Left renal cortex interstitium (tissue), 4 donors: ENCODE data around the gene AP5S1. TPM values are rescaled to one million over a fixed set of nuclear protein-coding genes. Genes with fewer than 3 reads are reported as not detected.
"Not testable (repeated sequence)": the region's sequence is repeated elsewhere in the genome, so short reads cannot be mapped to it uniquely, and the experiment has no call there.

Experiments used
- DNase-seq, 4 donors: peaks; one replicate each; pipeline ENCODE4 v3.0.0-alpha.2; 2013; ENCODE audit warnings: low read depth in 4 of 4, low spot score in 2 of 4, missing footprints in 1 of 4
- polyA plus RNA-seq, 4 donors: library from polyadenylated mRNA; unstranded; fragments of 120-200 nt; gene quantifications; one replicate each; pipeline ENCODE4 v1.2.1, GENCODE V29; 2013; ENCODE audit not compliant: insufficient read length in 4 of 4

The AP5S1 gene
- polyA plus RNA-seq, 4 donors: 8.2 to 13.2 (median 11.7) TPM

GRCh38 chr20:3840201-3840600 is 19.9 kb downstream of the AP5S1 start:
- not testable (repeated sequence) for DNase-seq

GRCh38 chr20:3842348-3842930 is 22.1 kb downstream of the AP5S1 start:
- no peak for DNase-seq

GRCh38 chr20:3843490-3843889 is 23.1 kb downstream of the AP5S1 start:
- DNase-seq: no peak

- not testable (repeated sequence) for DNase-seq
These were observed 23.8 kb downstream of the AP5S1 start for GRCh38 chr20:3843990-3844619.

DNA sequence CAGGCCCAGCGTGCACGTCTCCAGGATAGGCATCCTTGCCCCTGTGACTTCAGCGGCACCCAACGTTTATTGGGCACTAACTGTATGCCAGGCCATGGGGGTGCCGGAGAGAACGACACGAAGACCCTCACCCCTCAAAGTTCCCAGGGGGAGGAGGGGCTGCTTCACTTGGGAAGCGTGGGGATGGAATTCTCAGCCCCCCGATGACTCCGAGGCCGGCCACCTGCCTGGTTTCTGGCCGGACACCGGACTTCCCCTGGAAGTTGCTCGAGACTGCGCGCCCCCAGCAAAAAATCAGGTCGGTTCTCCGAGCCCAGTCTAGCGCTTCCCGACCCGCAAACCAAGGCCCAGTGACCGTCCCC is 26.0 kb downstream of the AP5S1 start:
- DNase-seq: peak in 3 of 4 donors; percentile 20 to 70 (median 47)

DNA sequence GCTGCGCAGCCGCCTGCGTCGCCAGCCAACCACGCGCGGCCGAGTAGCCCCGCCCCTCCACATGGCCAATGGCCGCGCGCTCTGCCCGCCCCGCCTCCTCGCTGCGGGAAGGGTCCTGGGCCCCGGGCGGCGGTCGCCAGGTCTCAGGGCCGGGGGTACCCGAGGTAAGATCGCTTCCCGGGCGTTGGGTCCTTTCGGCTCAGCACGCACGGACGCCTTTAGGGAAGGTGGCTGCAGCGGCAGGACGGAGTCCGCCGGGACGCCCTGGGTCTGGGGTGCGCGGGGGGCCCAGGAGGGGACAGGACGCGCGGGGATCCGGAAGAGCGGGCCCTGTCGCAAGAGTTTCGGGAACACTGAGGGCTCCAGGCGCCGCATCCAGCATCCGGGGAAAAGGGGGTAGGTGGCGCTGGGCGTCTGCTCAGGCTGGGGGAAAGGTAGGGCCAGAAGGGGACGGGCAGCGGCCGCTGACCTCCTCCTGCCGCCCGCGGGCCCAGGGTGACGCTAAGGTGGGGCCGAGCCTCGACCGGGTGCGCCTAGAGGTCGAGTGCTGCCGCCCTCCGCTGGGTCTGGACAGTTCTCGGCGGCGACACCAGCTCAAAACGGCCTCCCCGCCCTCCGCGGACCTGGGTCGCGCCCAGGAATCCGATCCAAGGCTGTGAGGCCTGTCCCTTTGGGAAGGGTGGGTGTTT is 26.5 kb downstream of the AP5S1 start, which contains the start of gene MAVS:
TSS of gene MAVS (plus strand) at position 95 of the 689 bp plus-strand sequence. CDS start 7,791 bp downstream, outside the sequence.
- peak in 3 of 4 donors; percentile 58 to 77 (median 75) for DNase-seq

- DNase-seq: peak in 3 of 4 donors; percentile 1 to 4 (median 2)
These were observed 27.1 kb downstream of the AP5S1 start for GRCh38 chr20:3847429-3847940.

DNA sequence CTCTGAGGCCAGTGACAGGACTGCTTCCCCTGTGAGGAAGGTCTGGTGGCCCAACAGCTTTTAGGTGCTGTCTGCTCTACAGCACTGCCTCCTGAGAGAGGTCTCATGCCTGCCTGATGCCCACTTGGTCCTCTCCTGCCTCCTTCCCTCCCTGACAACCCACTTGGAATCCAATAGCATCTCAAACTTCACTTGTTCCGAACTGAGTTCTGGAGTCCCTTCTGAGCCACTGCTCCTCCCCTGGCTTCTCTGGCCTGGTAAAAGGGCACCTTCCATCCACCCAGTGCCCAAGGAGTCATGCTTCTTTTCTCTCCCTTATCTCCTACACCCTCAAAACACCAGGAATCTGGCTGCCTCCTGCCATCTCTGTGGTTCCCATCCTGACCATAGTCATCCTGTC is 28.2 kb downstream of the AP5S1 start:
- DNase-seq: no peak

DNA sequence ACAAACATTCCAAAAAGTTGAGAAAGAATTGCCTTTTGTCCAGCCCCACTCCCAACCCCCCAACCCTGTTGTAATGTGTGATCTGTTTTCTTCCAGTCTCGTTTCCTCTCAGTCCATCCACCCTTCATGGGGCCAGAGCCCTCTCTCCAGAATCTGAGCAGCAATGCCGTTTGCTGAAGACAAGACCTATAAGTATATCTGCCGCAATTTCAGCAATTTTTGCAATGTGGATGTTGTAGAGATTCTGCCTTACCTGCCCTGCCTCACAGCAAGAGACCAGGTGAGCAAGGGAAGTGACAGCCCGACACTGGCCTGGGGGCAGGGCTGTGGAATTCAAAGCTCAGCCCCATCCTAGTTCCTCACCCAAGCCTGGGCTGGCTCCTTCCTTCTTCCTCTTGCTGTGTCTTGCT is 34.1 kb downstream of the AP5S1 start:
- no peak for DNase-seq

- no peak for DNase-seq
These were observed 37.1 kb downstream of the AP5S1 start for GRCh38 chr20:3857405-3857804.

DNA sequence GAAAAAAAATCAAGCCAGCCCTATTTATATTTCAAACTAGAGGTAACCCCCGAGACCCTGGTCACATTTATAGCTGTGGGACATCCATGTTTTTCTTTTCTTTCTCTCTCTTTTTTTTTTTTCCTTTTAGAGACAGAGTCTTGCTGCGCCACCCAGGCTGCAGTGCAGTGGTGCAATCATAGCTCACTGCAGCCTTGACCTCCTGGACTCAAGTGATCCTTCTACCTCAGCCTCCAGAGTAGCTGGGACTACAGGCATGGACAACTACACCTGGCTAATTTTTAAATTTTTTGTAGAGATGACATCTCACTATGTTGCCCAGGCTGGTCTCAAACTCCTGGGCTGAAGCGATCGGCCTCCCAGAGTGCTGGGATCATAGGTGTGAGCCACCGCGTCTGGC is 38.3 kb downstream of the AP5S1 start:
- DNase-seq: no peak

GRCh38 chr20:3861191-3861590 is 40.8 kb downstream of the AP5S1 start:
- DNase-seq: no peak

- no peak for DNase-seq
These were observed 42.0 kb downstream of the AP5S1 start for GRCh38 chr20:3862333-3862732.

- no peak for DNase-seq
These were observed 43.0 kb downstream of the AP5S1 start for GRCh38 chr20:3863317-3863716.

DNA sequence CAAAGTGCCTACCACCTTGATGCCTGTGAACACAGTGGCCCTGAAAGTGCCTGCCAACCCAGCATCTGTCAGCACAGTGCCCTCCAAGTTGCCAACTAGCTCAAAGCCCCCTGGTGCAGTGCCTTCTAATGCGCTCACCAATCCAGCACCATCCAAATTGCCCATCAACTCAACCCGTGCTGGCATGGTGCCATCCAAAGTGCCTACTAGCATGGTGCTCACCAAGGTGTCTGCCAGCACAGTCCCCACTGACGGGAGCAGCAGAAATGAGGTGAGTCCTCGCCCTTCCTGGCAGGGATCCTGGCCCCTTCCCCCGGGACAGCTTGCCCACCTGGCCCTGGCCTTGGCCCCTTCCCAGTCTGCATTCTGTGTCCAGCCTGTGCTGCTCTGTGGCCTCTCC is 44.2 kb downstream of the AP5S1 start:
- DNase-seq: no peak

GRCh38 chr20:3865152-3865886 is 45.0 kb downstream of the AP5S1 start:
- no peak for DNase-seq

DNA sequence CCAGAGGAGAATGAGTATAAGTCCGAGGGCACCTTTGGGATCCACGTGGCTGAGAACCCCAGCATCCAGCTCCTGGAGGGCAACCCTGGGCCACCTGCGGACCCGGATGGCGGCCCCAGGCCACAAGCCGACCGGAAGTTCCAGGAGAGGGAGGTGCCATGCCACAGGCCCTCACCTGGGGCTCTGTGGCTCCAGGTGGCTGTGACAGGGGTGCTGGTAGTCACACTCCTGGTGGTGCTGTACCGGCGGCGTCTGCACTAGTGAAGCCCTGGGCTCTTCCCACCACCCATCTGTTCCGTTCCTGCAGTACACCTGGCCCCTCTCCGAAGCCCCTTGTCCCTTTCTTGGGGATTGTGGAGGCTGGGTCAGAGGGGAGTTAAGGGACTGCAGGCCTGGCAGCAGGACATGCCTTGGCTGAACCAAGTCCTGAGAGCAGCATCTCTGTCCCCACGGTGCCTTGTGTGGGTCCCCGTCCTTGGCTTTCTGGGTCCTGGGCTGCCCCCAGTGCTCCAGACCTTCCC is 45.6 kb downstream of the AP5S1 start:
- no peak for DNase-seq

- DNase-seq: no peak
These were observed 46.1 kb downstream of the AP5S1 start for GRCh38 chr20:3866464-3866863.

DNA sequence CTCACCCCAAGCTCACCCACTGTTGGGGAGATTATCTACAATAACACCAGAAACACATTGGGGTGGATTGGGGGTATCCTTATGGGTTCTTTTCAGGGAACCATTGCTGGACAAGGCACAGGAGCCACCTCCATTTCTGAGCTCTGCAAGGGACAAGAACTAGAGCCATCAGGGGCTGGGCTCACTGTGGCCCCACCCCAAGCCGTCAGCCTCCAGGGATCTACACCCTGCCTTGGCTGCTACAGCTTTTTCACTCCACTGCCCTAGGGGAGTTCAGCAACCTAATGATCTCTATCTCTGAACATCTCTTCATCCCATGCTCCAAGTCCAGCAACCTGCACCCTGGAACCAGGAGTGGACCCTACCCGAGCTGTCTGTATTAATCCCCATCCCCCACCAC is 47.5 kb downstream of the AP5S1 start:
- no peak for DNase-seq

GRCh38 chr20:3869839-3870634 is 49.7 kb downstream of the AP5S1 start:
- DNase-seq: no peak
